A549 (cell line): ENCODE data around the gene TENM3. TPM values are rescaled to one million over a fixed set of nuclear protein-coding genes. Genes with fewer than 3 reads are reported as not detected.

Experiments
- ATAC-seq, 2 experiments: fragments of 200-7000 bp in 1 of 2; fragments of >200 bp in 1 of 2; cut with Nextera tagmentation in 1 of 2; cut with Tn5 transposase in 1 of 2; 3 replicates each; pipeline versions ENCODE4 v1.8.0 to v1.9.1; 2018 to 2020; ENCODE audit warnings: mild to moderate bottlenecking in 1 of 2, moderate library complexity in 1 of 2
- CTCF ChIA-PET: fragments of 300-600 bp; sonication (Branson Sonifier 250); formaldehyde crosslinking; extraction: SDS; loops from one replicate; lab custom pipeline; 2021; ENCODE audit warnings: antibody characterized with exemption, inconsistent platforms; lab: Yijun Ruan, JAX
- POLR2A ChIA-PET: fragments of 350-600 bp; formaldehyde crosslinking; extraction: SDS; loops from one replicate; lab custom pipeline; 2021; ENCODE audit warnings: antibody characterized with exemption, inconsistent platforms; lab: Yijun Ruan, JAX
- DNase-seq, 2 experiments: peaks; one replicate each; pipeline versions ENCODE4 v3.0.0 to v3.0.0-alpha.2; 2011 to 2016; ENCODE audit warnings: low read depth in 1 of 2, low spot score in 1 of 2
- FAIRE-seq: peaks from 2 replicates; lab custom pipeline; 2011; peaks lifted over from hg19 to GRCh38; lab: Jason Lieb, UNC
- H3K27ac ChIP-seq, 2 experiments: fragments of >200 bp; sonication (Bioruptor Twin); formaldehyde crosslinking; 3 replicates each; pipeline ENCODE4 v1.5.1; 2016 to 2017
- H3K4me1 ChIP-seq: fragments of >200 bp; sonication (Bioruptor Twin); formaldehyde crosslinking; 3 replicates; pipeline ENCODE4 v1.6.1; 2016
- H3K4me2 ChIP-seq: fragments of >200 bp; sonication (Bioruptor Twin); formaldehyde crosslinking; 3 replicates; pipeline ENCODE4 v1.6.1; 2016
- H3K4me3 ChIP-seq: fragments of >200 bp; sonication (Bioruptor Twin); formaldehyde crosslinking; 3 replicates; pipeline ENCODE4 v1.5.1; 2016
- H3K9me3 ChIP-seq: fragments of >200 bp; sonication (Bioruptor Twin); formaldehyde crosslinking; 3 replicates; pipeline ENCODE4 v1.6.1; 2016
- BHLHE40 ChIP-seq: IDR thresholded peaks from 2 replicates; pipeline ENCODE4 v1.6.1; 2012; ENCODE audit warnings: low read depth, low read length, inconsistent platforms
- CBX2 ChIP-seq: fragments of 200-600 bp; sonication (generic); IDR thresholded peaks from 2 replicates; pipeline ENCODE4 v1.6.1; 2016; ENCODE audit warnings: low read depth, mild to moderate bottlenecking, borderline replicate concordance
- CBX8 ChIP-seq: fragments of 200-600 bp; sonication (generic); IDR thresholded peaks from 2 replicates; pipeline ENCODE4 v1.6.1; 2016
- CEBPB ChIP-seq, 2 experiments: fragments of >200 bp in 1 of 2; sonication (Bioruptor Twin) in 1 of 2; formaldehyde crosslinking in 1 of 2; IDR thresholded peaks; 2 replicates each; pipeline ENCODE4 v1.6.1; 2012 to 2016
- CHD4 ChIP-seq: fragments of 200-600 bp; sonication (generic); IDR thresholded peaks from 2 replicates; pipeline ENCODE4 v1.6.1; 2016; ENCODE audit warnings: antibody characterized with exemption, mild to moderate bottlenecking, borderline replicate concordance
- ESRRA ChIP-seq: fragments of 150-350 bp; IDR thresholded peaks from 2 replicates; pipeline ENCODE4 v1.6.1; 2014; ENCODE audit warnings: mild to moderate bottlenecking, low read length, borderline replicate concordance
- FOSL2 ChIP-seq, 2 experiments: fragments of 450-650 bp in 1 of 2; fragments of >200 bp in 1 of 2; sonication (Bioruptor Twin) in 1 of 2; formaldehyde crosslinking; IDR thresholded peaks; 2 replicates each; pipeline versions ENCODE4 v1.5.0 to v1.6.1; 2016 to 2020; ENCODE audit warnings: mild to moderate bottlenecking in 1 of 2, moderate library complexity in 1 of 2
- FOXS1 ChIP-seq: fragments of 250-450 bp; sonication (Bioruptor Pico); IDR thresholded peaks from 2 replicates; pipeline ENCODE4 v1.5.0; 2020; ENCODE audit warnings: mild to moderate bottlenecking, moderate library complexity
- GATA3 ChIP-seq: IDR thresholded peaks from 2 replicates; pipeline ENCODE4 v1.6.1; 2012; ENCODE audit warnings: borderline replicate concordance
- HOXB13 ChIP-seq: fragments of 250-450 bp; sonication (Bioruptor Pico); IDR thresholded peaks from 2 replicates; pipeline ENCODE4 v1.5.0; 2020; ENCODE audit warnings: low read depth, mild to moderate bottlenecking, moderate library complexity
- JUNB ChIP-seq: fragments of >200 bp; sonication (Bioruptor Twin); formaldehyde crosslinking; IDR thresholded peaks from 2 replicates; pipeline ENCODE4 v1.6.1; 2016
- KDM5A ChIP-seq: fragments of 200-600 bp; sonication (generic); IDR thresholded peaks from 2 replicates; pipeline ENCODE4 v1.6.1; 2016; ENCODE audit warnings: antibody characterized with exemption, mild to moderate bottlenecking
- MAFK ChIP-seq: fragments of 450-650 bp; IDR thresholded peaks from 2 replicates; pipeline ENCODE4 v1.6.1; 2014; ENCODE audit not compliant: partially characterized antibody
- NPAS2 ChIP-seq: fragments of 250-450 bp; sonication (Bioruptor Pico); IDR thresholded peaks from 2 replicates; pipeline ENCODE4 v1.8.0; 2022; ENCODE audit warnings: mild to moderate bottlenecking, moderate library complexity, borderline replicate concordance
- NR3C1 ChIP-seq: fragments of >200 bp; sonication (Bioruptor Twin); formaldehyde crosslinking; IDR thresholded peaks from 3 replicates; pipeline ENCODE4 v1.6.1; 2017
- PHF8 ChIP-seq: fragments of 200-600 bp; sonication (generic); IDR thresholded peaks from 2 replicates; pipeline ENCODE4 v1.6.1; 2016; ENCODE audit warnings: low read depth, mild to moderate bottlenecking, antibody characterized with exemption, moderate library complexity, borderline replicate concordance
- POLR2A ChIP-seq: IDR thresholded peaks from 2 replicates; pipeline ENCODE4 v1.6.1; 2012; ENCODE audit warnings: mild to moderate bottlenecking, low read length
- RAD21 ChIP-seq, 2 experiments: fragments of >200 bp in 1 of 2; sonication (Bioruptor Twin) in 1 of 2; formaldehyde crosslinking in 1 of 2; IDR thresholded peaks in 1 of 2; conservative IDR thresholded peaks in 1 of 2; 2 replicates in 1 of 2; 3 replicates in 1 of 2; pipeline ENCODE4 v1.6.1; 2012 to 2018; ENCODE audit warnings: inconsistent platforms in 1 of 2
- RFX5 ChIP-seq: fragments of 450-650 bp; IDR thresholded peaks from 2 replicates; pipeline ENCODE4 v1.7.1; 2014; ENCODE audit warnings: antibody characterized with exemption, mild to moderate bottlenecking, moderate library complexity
- RNF2 ChIP-seq: fragments of 200-600 bp; sonication (generic); IDR thresholded peaks from 2 replicates; pipeline ENCODE4 v1.6.1; 2016; ENCODE audit warnings: low read depth, mild to moderate bottlenecking, antibody characterized with exemption, moderate library complexity, borderline replicate concordance
- TFCP2L1 ChIP-seq: fragments of 250-450 bp; sonication (Bioruptor Pico); IDR thresholded peaks from 2 replicates; pipeline ENCODE4 v1.5.0; 2021; ENCODE audit warnings: mild to moderate bottlenecking
- TP53 ChIP-seq: fragments of 250-450 bp; sonication (Bioruptor Pico); IDR thresholded peaks from 2 replicates; pipeline ENCODE4 v1.5.0; 2021; ENCODE audit warnings: mild to moderate bottlenecking, moderate library complexity
- ZNF302 ChIP-seq: fragments of 250-450 bp; sonication (Bioruptor Pico); IDR thresholded peaks from 2 replicates; pipeline ENCODE4 v1.9.0; 2021; ENCODE audit warnings: inconsistent platforms, mild to moderate bottlenecking, moderate library complexity
- WGBS: methylation state at CpG from one replicate; pipeline ENCODE4 v1.1.6; 2017; ENCODE audit errors: missing lambda C conversion rate; 5-methylcytosine and 5-hydroxymethylcytosine counted together
- polyA plus RNA-seq, 4 experiments: library from polyadenylated mRNA; depleted of rRNA in 3 of 4; stranded (reverse); fragments of >200 nt; fragmentation: RNase III in 1 of 4; extraction: RNeasy Plus Mini Kit Qiagen cat#74134 plus additional on column Dnase treatment in 1 of 4; gene quantifications; 2 replicates in 3 of 4; 3 replicates in 1 of 4; pipeline ENCODE4 v1.2.3, GENCODE V29; 2011 to 2017
- TF ChIP-seq, protein P1 (sequence below): fragments of >200 bp; sonication (Bioruptor Twin); formaldehyde crosslinking; IDR thresholded peaks from 3 replicates; pipeline ENCODE4 v1.6.1; 2016
- TF ChIP-seq, protein P2 (sequence below): IDR thresholded peaks from 2 replicates; pipeline ENCODE4 v1.6.1; 2012
- TF ChIP-seq, protein P3 (sequence below): fragments of 250-450 bp; sonication (Bioruptor Pico); IDR thresholded peaks from 2 replicates; pipeline ENCODE4 v1.5.0; 2021; ENCODE audit warnings: mild to moderate bottlenecking, moderate library complexity, borderline replicate concordance

The TENM3 gene
- polyA plus RNA-seq, 2 of the 4 experiments (the other 2 are of a cell fraction): 2.4 to 7.3 TPM

- Histone ChIP-seq H3K9me3 (no peaks in the 10 kb centered on the region), H3K4me1 (no peaks in the 10 kb centered on the region), H3K27ac (no peak overlapping the region), H3K4me2 (no peak overlapping the region), H3K4me3 (no peak overlapping the region)
- ChIA-PET POLR2A (no interaction called here), CTCF (no interaction called here)
- 22% methylated on average over 3 of the region's 3 CpGs for WGBS
- ATAC-seq: no peak
- DNase-seq: no peak
- TF ChIP-seq CBX8 (no peak), MAFK (peak; percentile 72)
- no peak for FAIRE-seq
These were observed 110.9 kb downstream of the TENM3 start for GRCh38 chr4:182354106-182354505.

DNA sequence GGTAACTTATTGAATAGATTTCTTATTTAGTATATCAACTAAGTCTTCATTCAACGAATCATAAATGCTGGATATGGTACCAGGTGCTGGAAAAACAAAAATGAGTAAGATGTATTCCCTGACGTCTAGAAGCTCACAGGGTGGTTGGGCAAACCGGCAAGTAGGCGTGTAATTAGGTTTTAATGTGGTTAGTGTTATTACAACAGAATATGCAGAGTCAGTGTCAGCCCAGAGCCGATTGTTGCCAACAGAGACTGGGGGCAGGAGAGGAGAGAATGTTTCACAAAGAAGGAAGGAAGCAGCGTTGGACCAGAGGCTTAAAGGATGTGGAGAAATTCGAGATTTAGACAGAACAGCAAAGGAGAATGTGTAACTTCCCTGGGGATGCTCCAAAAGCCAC, 111.7 kb downstream of the TENM3 start:
- POLR2A ChIA-PET: no interaction called here
- FAIRE-seq: no peak
- no peaks in the 10 kb centered on the region for H3K9me3 ChIP-seq
- TF ChIP-seq RNF2: no peak
- TF ChIP-seq TFCP2L1 (CRISPR knock-in tag): no peak
- TF ChIP-seq NPAS2 (CRISPR knock-in tag): no peak
- no peak for TF ChIP-seq RFX5
- no peak for TF ChIP-seq RAD21 (conservative IDR thresholded peaks at IDR 0.05 in 1 of 2, IDR thresholded peaks at IDR 0.05 in 1 of 2)
- TF ChIP-seq ZNF302 (CRISPR knock-in tag): no peak
- TF ChIP-seq TP53 (CRISPR knock-in tag): no peak
- TF ChIP-seq CBX2: no peak
- no peak for TF ChIP-seq POLR2A
- no peak for TF ChIP-seq GATA3
- TF ChIP-seq, all 56 proteins: peak for 0
- no peak overlapping the region for H3K4me2 ChIP-seq
- H3K4me1 ChIP-seq: no peaks in the 10 kb centered on the region
- no peak overlapping the region for H3K27ac ChIP-seq
- DNase-seq (no peak), ATAC-seq (no peak)
- 15% methylated on average over 7 of the region's 7 CpGs for WGBS
- H3K4me3 ChIP-seq: no peak overlapping the region
- CTCF ChIA-PET: no interaction called here

- Histone ChIP-seq H3K9me3 (no peaks in the 10 kb centered on the region), H3K27ac (no peak overlapping the region), H3K4me2 (no peak overlapping the region), H3K4me3 (no peak overlapping the region), H3K4me1 (no peaks in the 10 kb centered on the region)
- POLR2A ChIA-PET: no interaction called here
- CTCF ChIA-PET: no interaction called here
- TF ChIP-seq KDM5A (no peak), NR3C1 (no peak), JUNB (no peak)
- TF ChIP-seq, protein P1, sequence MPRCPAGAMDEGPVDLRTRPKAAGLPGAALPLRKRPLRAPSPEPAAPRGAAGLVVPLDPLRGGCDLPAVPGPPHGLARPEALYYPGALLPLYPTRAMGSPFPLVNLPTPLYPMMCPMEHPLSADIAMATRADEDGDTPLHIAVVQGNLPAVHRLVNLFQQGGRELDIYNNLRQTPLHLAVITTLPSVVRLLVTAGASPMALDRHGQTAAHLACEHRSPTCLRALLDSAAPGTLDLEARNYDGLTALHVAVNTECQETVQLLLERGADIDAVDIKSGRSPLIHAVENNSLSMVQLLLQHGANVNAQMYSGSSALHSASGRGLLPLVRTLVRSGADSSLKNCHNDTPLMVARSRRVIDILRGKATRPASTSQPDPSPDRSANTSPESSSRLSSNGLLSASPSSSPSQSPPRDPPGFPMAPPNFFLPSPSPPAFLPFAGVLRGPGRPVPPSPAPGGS: no peak
- DNase-seq (no peak), FAIRE-seq (no peak), ATAC-seq (no peak)
- 36% methylated on average over 13 of the region's 13 CpGs for WGBS
These were observed 124.0 kb downstream of the TENM3 start for GRCh38 chr4:182367153-182367552.

- ChIA-PET POLR2A (no interaction called here), CTCF (no interaction called here)
- Histone ChIP-seq H3K9me3 (no peaks in the 10 kb centered on the region), H3K4me3 (no peak overlapping the region), H3K27ac (no peak overlapping the region), H3K4me1 (no peaks in the 10 kb centered on the region), H3K4me2 (no peak overlapping the region)
- no peak for DNase-seq
- ATAC-seq: no peak
- no peak for FAIRE-seq
- WGBS: 41% methylated on average over 3 of the region's 3 CpGs
- TF ChIP-seq CEBPB (IDR thresholded peaks at IDR 0.05): no peak
- TF ChIP-seq FOXS1: no peak
- no peak for TF ChIP-seq FOSL2 (IDR thresholded peaks at IDR 0.05)
- no peak for TF ChIP-seq FOSL2 (CRISPR knock-in tag; IDR thresholded peaks at IDR 0.05)
- no peak for TF ChIP-seq RFX5
These were observed 126.0 kb downstream of the TENM3 start for GRCh38 chr4:182369211-182369610.

GRCh38 chr4:182370491-182370890, 127.3 kb downstream of the TENM3 start:
- FAIRE-seq: no peak
- no peak for DNase-seq
- POLR2A ChIA-PET: no interaction called here
- H3K27ac ChIP-seq: no peak overlapping the region
- no peak for ATAC-seq
- 19% methylated on average over 4 of the region's 4 CpGs for WGBS
- H3K4me3 ChIP-seq: no peak overlapping the region
- H3K4me1 ChIP-seq: no peaks in the 10 kb centered on the region
- CTCF ChIA-PET: no interaction called here
- no peak overlapping the region for H3K4me2 ChIP-seq
- H3K9me3 ChIP-seq: no peaks in the 10 kb centered on the region
- TF ChIP-seq PHF8: no peak
- TF ChIP-seq, protein P2, sequence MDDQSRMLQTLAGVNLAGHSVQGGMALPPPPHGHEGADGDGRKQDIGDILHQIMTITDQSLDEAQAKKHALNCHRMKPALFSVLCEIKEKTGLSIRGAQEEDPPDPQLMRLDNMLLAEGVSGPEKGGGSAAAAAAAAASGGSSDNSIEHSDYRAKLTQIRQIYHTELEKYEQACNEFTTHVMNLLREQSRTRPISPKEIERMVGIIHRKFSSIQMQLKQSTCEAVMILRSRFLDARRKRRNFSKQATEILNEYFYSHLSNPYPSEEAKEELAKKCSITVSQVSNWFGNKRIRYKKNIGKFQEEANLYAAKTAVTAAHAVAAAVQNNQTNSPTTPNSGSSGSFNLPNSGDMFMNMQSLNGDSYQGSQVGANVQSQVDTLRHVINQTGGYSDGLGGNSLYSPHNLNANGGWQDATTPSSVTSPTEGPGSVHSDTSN: no peak
- no peak for TF ChIP-seq BHLHE40
- no peak for TF ChIP-seq CHD4
- TF ChIP-seq ESRRA: no peak
- no peak for TF ChIP-seq ZNF302 (CRISPR knock-in tag)
- TF ChIP-seq HOXB13 (CRISPR knock-in tag): no peak
- TF ChIP-seq, protein P3, sequence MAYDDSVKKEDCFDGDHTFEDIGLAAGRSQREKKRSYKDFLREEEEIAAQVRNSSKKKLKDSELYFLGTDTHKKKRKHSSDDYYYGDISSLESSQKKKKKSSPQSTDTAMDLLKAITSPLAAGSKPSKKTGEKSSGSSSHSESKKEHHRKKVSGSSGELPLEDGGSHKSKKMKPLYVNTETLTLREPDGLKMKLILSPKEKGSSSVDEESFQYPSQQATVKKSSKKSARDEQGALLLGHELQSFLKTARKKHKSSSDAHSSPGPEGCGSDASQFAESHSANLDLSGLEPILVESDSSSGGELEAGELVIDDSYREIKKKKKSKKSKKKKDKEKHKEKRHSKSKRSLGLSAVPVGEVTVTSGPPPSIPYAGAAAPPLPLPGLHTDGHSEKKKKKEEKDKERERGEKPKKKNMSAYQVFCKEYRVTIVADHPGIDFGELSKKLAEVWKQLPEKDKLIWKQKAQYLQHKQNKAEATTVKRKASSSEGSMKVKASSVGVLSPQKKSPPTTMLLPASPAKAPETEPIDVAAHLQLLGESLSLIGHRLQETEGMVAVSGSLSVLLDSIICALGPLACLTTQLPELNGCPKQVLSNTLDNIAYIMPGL (CRISPR knock-in tag): no peak
